HepG2 (cell line): Measurements from ENCODE around the gene PYDC2. TPM values are rescaled to one million over a fixed set of nuclear protein-coding genes. Genes with fewer than 3 reads are reported as not detected.
"Not testable (repeated sequence)": the region's sequence is repeated elsewhere in the genome, so short reads cannot be mapped to it uniquely, and the experiment has no call there.

Source experiments
- ATAC-seq: fragments of 200-7000 bp; cut with Tn5 transposase; 3 replicates; pipeline ENCODE4 v1.9.1; 2020; ENCODE audit warnings: mild to moderate bottlenecking, moderate library complexity
- BruUV-seq: library from RNA; stranded (reverse); fragments of 400-500 nt; replicated peaks from 2 replicates; lab custom pipeline; 2021; lab: Mats Ljungman, UMichigan
- CTCF ChIA-PET: fragments of 300-600 bp; formaldehyde crosslinking; extraction: SDS; loops from one replicate; lab custom pipeline; 2021; ENCODE audit warnings: low total read pairs, inconsistent platforms, low intra/inter-chr PET ratio; lab: Yijun Ruan, JAX
- POLR2A ChIA-PET: fragments of 350-600 bp; sonication (Branson Sonifier 250); formaldehyde crosslinking; loops from one replicate; lab custom pipeline; 2020; ENCODE audit warnings: antibody characterized with exemption, inconsistent platforms; lab: Yijun Ruan, JAX
- DNase-seq: peaks from one replicate; pipeline ENCODE4 v3.0.0-alpha.2; 2015; ENCODE audit warnings: low spot score
- FAIRE-seq: peaks from 3 replicates; lab custom pipeline; 2011; peaks lifted over from hg19 to GRCh38; lab: Jason Lieb, UNC
- H2AFZ ChIP-seq: one replicate; pipeline ENCODE4 v1.6.1; 2011; ENCODE audit warnings: low read length, inconsistent platforms
- H3K27ac ChIP-seq: fragments of 300-600 bp; 3 replicates; pipeline ENCODE4 v1.8.0; 2011; ENCODE audit warnings: mixed run types, mild to moderate bottlenecking, mixed read lengths, low read length, inconsistent platforms; ENCODE audit not compliant: insufficient read depth; ENCODE audit errors: extremely low read length
- H3K27me3 ChIP-seq, 2 experiments: fragments of 200-600 bp in 1 of 2; 2 replicates in 1 of 2; 3 replicates in 1 of 2; pipeline versions ENCODE4 v1.6.0 to v1.8.0; 2011; ENCODE audit warnings: low read length in 2 of 2, mild to moderate bottlenecking in 2 of 2, moderate library complexity in 2 of 2, inconsistent platforms in 1 of 2; ENCODE audit not compliant: insufficient read depth in 2 of 2, control insufficient read depth in 1 of 2
- H3K36me3 ChIP-seq, 2 experiments: fragments of 200-600 bp in 1 of 2; replicated peaks in 1 of 2; 2 replicates in 1 of 2; 3 replicates in 1 of 2; pipeline versions ENCODE4 v1.5.1 to v1.8.0; 2011; ENCODE audit warnings: low read length in 2 of 2, inconsistent platforms in 1 of 2; ENCODE audit not compliant: insufficient read depth in 2 of 2, control insufficient read depth in 1 of 2
- H3K4me1 ChIP-seq: 2 replicates; pipeline ENCODE4 v1.5.1; 2012; ENCODE audit warnings: low read length, inconsistent platforms; ENCODE audit not compliant: insufficient read depth
- H3K4me2 ChIP-seq: 2 replicates; pipeline ENCODE4 v1.6.0; 2011; ENCODE audit warnings: low read depth, low read length, inconsistent platforms
- H3K4me3 ChIP-seq, 3 experiments: fragments of 200-600 bp in 1 of 3; sonication (generic), shearing (Covaris generic) in 1 of 3; replicated peaks in 1 of 3; 2 replicates each; pipeline ENCODE4 v1.5.1; 2011 to 2016; ENCODE audit warnings: low read length in 3 of 3, inconsistent platforms in 2 of 3, low read depth in 2 of 3, mild to moderate bottlenecking in 2 of 3, control low read depth in 1 of 3, mixed read lengths in 1 of 3; ENCODE audit not compliant: insufficient read depth in 1 of 3
- H3K79me2 ChIP-seq: one replicate; pipeline ENCODE4 v1.6.1; 2011; ENCODE audit warnings: low read length, inconsistent platforms; ENCODE audit not compliant: insufficient read depth
- H3K9ac ChIP-seq: 2 replicates; pipeline ENCODE4 v1.6.0; 2011; ENCODE audit warnings: mild to moderate bottlenecking, low read depth, low read length, inconsistent platforms; ENCODE audit not compliant: insufficient read depth
- H3K9me3 ChIP-seq: 2 replicates; pipeline ENCODE4 v1.5.1; 2012; ENCODE audit warnings: mild to moderate bottlenecking, low read length
- H4K20me1 ChIP-seq: 2 replicates; pipeline ENCODE4 v1.6.0; 2011; ENCODE audit warnings: inconsistent platforms, mild to moderate bottlenecking, low read length, moderate library complexity; ENCODE audit not compliant: insufficient read depth
- DMTF1 ChIP-seq: sonication (generic); formaldehyde crosslinking; IDR thresholded peaks from 2 replicates; pipeline ENCODE4 v1.4.0; 2020; ENCODE audit warnings: mild to moderate bottlenecking, missing genetic modification reagents
- ETS1 ChIP-seq: sonication (generic); formaldehyde crosslinking; IDR thresholded peaks from 2 replicates; pipeline ENCODE4 v1.4.0; 2020; ENCODE audit warnings: missing genetic modification reagents
- MATR3 ChIP-seq: sonication (generic); formaldehyde crosslinking; IDR thresholded peaks from 2 replicates; pipeline ENCODE4 v1.4.0; 2020; ENCODE audit warnings: missing genetic modification reagents
- PITX1 ChIP-seq: sonication (generic); formaldehyde crosslinking; IDR thresholded peaks from 2 replicates; pipeline ENCODE4 v1.5.1; 2020; ENCODE audit warnings: mild to moderate bottlenecking, missing genetic modification reagents
- SAFB2 ChIP-seq: sonication (generic); formaldehyde crosslinking; IDR thresholded peaks from 2 replicates; pipeline ENCODE4 v1.5.1; 2020; ENCODE audit warnings: missing genetic modification reagents, low read depth, mild to moderate bottlenecking, borderline replicate concordance
- SRY ChIP-seq: sonication (generic); formaldehyde crosslinking; IDR thresholded peaks from 2 replicates; pipeline ENCODE4 v1.8.0; 2022; ENCODE audit warnings: mild to moderate bottlenecking, missing genetic modification reagents
- TAF1 ChIP-seq: sonication (generic); formaldehyde crosslinking; IDR thresholded peaks from 2 replicates; pipeline ENCODE4 v1.4.0; 2020; ENCODE audit warnings: missing genetic modification reagents
- TOPORS ChIP-seq: sonication (generic); formaldehyde crosslinking; IDR thresholded peaks from 2 replicates; pipeline ENCODE4 v1.8.0; 2023; ENCODE audit warnings: mild to moderate bottlenecking, missing genetic modification reagents
- ZFP36L1 ChIP-seq: sonication (generic); formaldehyde crosslinking; IDR thresholded peaks from 2 replicates; pipeline ENCODE4 v1.8.0; 2022; ENCODE audit warnings: mild to moderate bottlenecking, missing genetic modification reagents, moderate library complexity
- ZNF17 ChIP-seq: sonication (generic); formaldehyde crosslinking; IDR thresholded peaks from 2 replicates; pipeline ENCODE4 v1.5.0; 2020; ENCODE audit warnings: mild to moderate bottlenecking, missing genetic modification reagents
- ZNF558 ChIP-seq: sonication (generic); formaldehyde crosslinking; IDR thresholded peaks from 2 replicates; pipeline ENCODE4 v1.9.0; 2022; ENCODE audit warnings: mild to moderate bottlenecking, missing genetic modification reagents, borderline replicate concordance
- ZNF883 ChIP-seq: sonication (generic); formaldehyde crosslinking; IDR thresholded peaks from 2 replicates; pipeline ENCODE4 v1.5.1; 2020; ENCODE audit warnings: mild to moderate bottlenecking, missing genetic modification reagents; ENCODE audit errors: not compliant biosample characterization
- WGBS: methylation state at CpG from one replicate; pipeline ENCODE4 v1.1.6; 2017; ENCODE audit warnings: low lambda C conversion rate; 5-methylcytosine and 5-hydroxymethylcytosine counted together
- in situ Hi-C: cut with HindIII; loops from 2 replicates; pipeline ENCODE4 v1.10.0; 2017; ENCODE audit warnings: low pct_unique_long_range_greater_than_20kb; ENCODE audit not compliant: extremely low pct_ligation_motif_present
- intact Hi-C: fragments of 100-400 bp; cut with micrococcal nuclease; formaldehyde crosslinking; loops from one replicate; pipeline ENCODE4 v1.10.0; 2022; ENCODE audit not compliant: unreplicated experiment
- polyA plus RNA-seq, 8 experiments: library from polyadenylated mRNA; depleted of rRNA in 3 of 8; stranded (reverse) in 7 of 8; unstranded in 1 of 8; fragments of >200 nt; fragmentation: Illumina TruSeq in 4 of 8; extraction: Trizol in 4 of 8; gene quantifications; 2 replicates each; pipeline versions ENCODE4 v1.2.1 to v1.2.3, GENCODE V29; 2011 to 2016; ENCODE audit warnings: low read depth in 4 of 8, missing spikeins in 1 of 8, mixed read lengths in 1 of 8; ENCODE audit not compliant: insufficient read depth in 1 of 8
- total RNA-seq, 5 experiments: library from RNA; depleted of rRNA; stranded (reverse); fragments of >200 nt; fragmentation: Illumina TruSeq; extraction: Trizol; gene quantifications; 2 replicates each; pipeline ENCODE4 v1.2.3, GENCODE V29; 2016; ENCODE audit warnings: low read depth in 1 of 5

The PYDC2 gene
- total and polyA plus RNA-seq, 2 of the 13 experiments (the other 11 are each of a cell fraction or from before 2014, with no cell fraction given): not detected

GRCh38 chr3:191483994-191484393 lies 23.0 kb downstream of the PYDC2 start:
- H3K9me3 ChIP-seq: peaks cover 12% of the 10 kb centered on the region
- H3K79me2 ChIP-seq, BruUV-seq, FAIRE-seq, in situ Hi-C loops, H3K27me3 ChIP-seq, H3K27ac ChIP-seq, DNase-seq, intact Hi-C loops, H2AFZ ChIP-seq, H3K4me2 ChIP-seq, CTCF ChIA-PET, H4K20me1 ChIP-seq, H3K36me3 ChIP-seq, ATAC-seq, H3K4me1 ChIP-seq, H3K4me3 ChIP-seq, H3K9ac ChIP-seq, POLR2A ChIA-PET: not testable (repeated sequence)
- 8% methylated on average over 2 of the region's 2 CpGs for WGBS

- in situ Hi-C loops (no loop called here), intact Hi-C loops (no loop called here)
- ATAC-seq (no peak), FAIRE-seq (no peak), DNase-seq (no peak)
- no TSS peak for BruUV-seq
- Histone ChIP-seq H3K27me3 (no peaks in the 10 kb centered on the region), H3K4me2 (no peak overlapping the region), H2AFZ (no peak overlapping the region), H3K4me1 (no peaks in the 10 kb centered on the region), H3K36me3 (no peaks in the 10 kb centered on the region), H3K9me3 (peaks cover 12% of the 10 kb centered on the region), H3K4me3 (no peak overlapping the region), H3K79me2 (no peaks in the 10 kb centered on the region), H3K27ac (no peak overlapping the region), H3K9ac (no peak overlapping the region), H4K20me1 (no peaks in the 10 kb centered on the region)
- CTCF ChIA-PET: no interaction called here
- TF ChIP-seq DMTF1 (CRISPR knock-in tag): no peak
- TF ChIP-seq MATR3: no peak
- no peak for TF ChIP-seq TAF1 (CRISPR knock-in tag)
- TF ChIP-seq ZNF17 (CRISPR knock-in tag): no peak
- TF ChIP-seq ZNF558 (CRISPR knock-in tag): no peak
- TF ChIP-seq ZNF883: no peak
- TF ChIP-seq SRY: no peak
- TF ChIP-seq PITX1 (CRISPR knock-in tag): no peak
- no peak for TF ChIP-seq ZFP36L1 (CRISPR knock-in tag)
- TF ChIP-seq ETS1 (CRISPR knock-in tag): no peak
- no peak for TF ChIP-seq SAFB2 (CRISPR knock-in tag)
- TF ChIP-seq TOPORS (CRISPR knock-in tag): no peak
- 0% methylated on average over 3 of the region's 3 CpGs for WGBS
- POLR2A ChIA-PET: no interaction called here
Measured at GRCh38 chr3:191484461-191484860, 23.5 kb downstream of the PYDC2 start.
